H9 (cell line): Measurements from ENCODE around the gene SBNO1. TPM values are rescaled to one million over a fixed set of nuclear protein-coding genes. Genes with fewer than 3 reads are reported as not detected.
"Not testable (repeated sequence)": the region's sequence is repeated elsewhere in the genome, so short reads cannot be mapped to it uniquely, and the experiment has no call there.

Experiments
- DNase-seq: peaks from one replicate; pipeline ENCODE4 v3.0.0-alpha.2; 2017
- H2AFZ ChIP-seq: one replicate; pipeline ENCODE4 v1.6.1; 2013; ENCODE audit warnings: mild to moderate bottlenecking, low read length, control low read depth, moderate library complexity
- H2AK5ac ChIP-seq: 2 replicates; pipeline ENCODE4 v1.6.1; 2013; ENCODE audit warnings: low read length, control low read depth, mixed read lengths; ENCODE audit not compliant: insufficient read length
- H2BK120ac ChIP-seq: one replicate; pipeline ENCODE4 v1.6.1; 2013; ENCODE audit warnings: low read depth, mild to moderate bottlenecking, low read length, control low read depth, inconsistent platforms; ENCODE audit not compliant: poor library complexity, severe bottlenecking
- H2BK12ac ChIP-seq: 2 replicates; pipeline ENCODE4 v1.6.1; 2013; ENCODE audit warnings: low read length, control low read depth, mixed read lengths, low read depth; ENCODE audit not compliant: insufficient read length
- H2BK15ac ChIP-seq: 2 replicates; pipeline ENCODE4 v1.6.1; 2013; ENCODE audit warnings: low read depth, low read length, control low read depth
- H2BK20ac ChIP-seq: one replicate; pipeline ENCODE4 v1.6.1; 2013; ENCODE audit warnings: low read depth, mild to moderate bottlenecking, low read length, control low read depth, inconsistent platforms; ENCODE audit not compliant: poor library complexity, severe bottlenecking
- H2BK5ac ChIP-seq: 2 replicates; pipeline ENCODE4 v1.6.1; 2013; ENCODE audit warnings: low read length, control low read depth, mixed read lengths; ENCODE audit not compliant: insufficient read length
- H3K14ac ChIP-seq: 2 replicates; pipeline ENCODE4 v1.6.1; 2013; ENCODE audit warnings: low read length, control low read depth; ENCODE audit not compliant: insufficient read depth
- H3K18ac ChIP-seq: 2 replicates; pipeline ENCODE4 v1.6.1; 2013; ENCODE audit warnings: low read depth, mild to moderate bottlenecking, mixed read lengths, low read length, control low read depth; ENCODE audit not compliant: insufficient read length
- H3K23ac ChIP-seq: 2 replicates; pipeline ENCODE4 v1.6.1; 2013; ENCODE audit warnings: low read length, control low read depth, mixed read lengths, low read depth; ENCODE audit not compliant: insufficient read length
- H3K23me2 ChIP-seq: 2 replicates; pipeline ENCODE4 v1.6.1; 2013; ENCODE audit warnings: low read depth, mild to moderate bottlenecking, mixed read lengths, low read length, control low read depth; ENCODE audit not compliant: insufficient read length, poor library complexity, severe bottlenecking
- H3K27ac ChIP-seq: 2 replicates; pipeline ENCODE4 v1.5.1; 2013; ENCODE audit warnings: low read length, control low read depth, mixed read lengths, low read depth; ENCODE audit not compliant: insufficient read length
- H3K27me3 ChIP-seq: 2 replicates; pipeline ENCODE4 v1.6.1; 2013; ENCODE audit warnings: low read length, control low read depth, inconsistent platforms; ENCODE audit not compliant: insufficient read depth
- H3K4ac ChIP-seq: 2 replicates; pipeline ENCODE4 v1.6.1; 2013; ENCODE audit warnings: low read depth, mild to moderate bottlenecking, control low read depth, inconsistent platforms, low read length, moderate library complexity
- H3K4me1 ChIP-seq: 2 replicates; pipeline ENCODE4 v1.6.1; 2013; ENCODE audit warnings: low read length, control low read depth, inconsistent platforms; ENCODE audit not compliant: insufficient read depth
- H3K4me2 ChIP-seq: 2 replicates; pipeline ENCODE4 v1.6.1; 2013; ENCODE audit warnings: low read length, control low read depth, mixed read lengths; ENCODE audit not compliant: insufficient read length, insufficient read depth
- H3K56ac ChIP-seq: 2 replicates; pipeline ENCODE4 v1.6.1; 2013; ENCODE audit warnings: low read depth, mild to moderate bottlenecking, mixed read lengths, low read length, control low read depth; ENCODE audit not compliant: insufficient read length
- H3K79me1 ChIP-seq: 2 replicates; pipeline ENCODE4 v1.6.1; 2013; ENCODE audit warnings: low read depth, mild to moderate bottlenecking, moderate library complexity, low read length, control low read depth, inconsistent platforms; ENCODE audit not compliant: insufficient read depth, poor library complexity, severe bottlenecking
- H3K79me2 ChIP-seq: 2 replicates; pipeline ENCODE4 v1.6.1; 2013; ENCODE audit warnings: low read length, control low read depth, inconsistent platforms; ENCODE audit not compliant: insufficient read depth
- H3K9ac ChIP-seq: 2 replicates; pipeline ENCODE4 v1.6.1; 2013; ENCODE audit warnings: low read length, control low read depth, mixed read lengths; ENCODE audit not compliant: insufficient read length; ENCODE audit errors: extremely low read depth
- H3K9me3 ChIP-seq: one replicate; pipeline ENCODE4 v1.6.1; 2013; ENCODE audit warnings: low read depth, low read length, inconsistent platforms; ENCODE audit not compliant: control insufficient read depth
- H3T11ph ChIP-seq: one replicate; pipeline ENCODE4 v1.6.1; 2013; ENCODE audit warnings: mild to moderate bottlenecking, low read length, control low read depth, inconsistent platforms
- H4K20me1 ChIP-seq: one replicate; pipeline ENCODE4 v1.6.1; 2013; ENCODE audit not compliant: control insufficient read depth, insufficient read length, insufficient read depth
- H4K5ac ChIP-seq: 2 replicates; pipeline ENCODE4 v1.6.1; 2013; ENCODE audit warnings: low read depth, mild to moderate bottlenecking, mixed read lengths, low read length, control low read depth; ENCODE audit not compliant: insufficient read length
- H4K8ac ChIP-seq: replicated peaks from 2 replicates; pipeline ENCODE4 v1.6.1; 2013; ENCODE audit warnings: low read length, control low read depth, mixed read lengths, low read depth; ENCODE audit not compliant: insufficient read length
- H4K91ac ChIP-seq: 2 replicates; pipeline ENCODE4 v1.6.1; 2013; ENCODE audit warnings: low read depth, mild to moderate bottlenecking, moderate library complexity, mixed read lengths, low read length, control low read depth; ENCODE audit not compliant: insufficient read length
- H3K27ac Mint-ChIP-seq, 3 experiments: 2 replicates in 2 of 3; 3 replicates in 1 of 3; pipeline ENCODE4 v1.8.0; 2020 to 2021; ENCODE audit warnings: mixed read lengths in 3 of 3, mild to moderate bottlenecking in 1 of 3, moderate library complexity in 1 of 3
- H3K27me3 Mint-ChIP-seq: 2 replicates; pipeline ENCODE4 v1.8.0; 2021; ENCODE audit warnings: low read depth, mild to moderate bottlenecking, moderate library complexity, mixed read lengths
- H3K36me3 Mint-ChIP-seq, 3 experiments: 2 replicates in 2 of 3; 3 replicates in 1 of 3; pipeline ENCODE4 v1.8.0; 2020 to 2021; ENCODE audit warnings: low read depth in 3 of 3, mixed read lengths in 3 of 3; ENCODE audit not compliant: insufficient read depth in 1 of 3
- H3K4me1 Mint-ChIP-seq, 2 experiments: 2 replicates each; pipeline ENCODE4 v1.8.0; 2020; ENCODE audit warnings: mixed read lengths in 2 of 2
- H3K4me3 Mint-ChIP-seq, 2 experiments: 2 replicates in 1 of 2; 3 replicates in 1 of 2; pipeline ENCODE4 v1.8.0; 2020 to 2021; ENCODE audit warnings: mild to moderate bottlenecking in 2 of 2, mixed read lengths in 2 of 2, moderate library complexity in 1 of 2
- H3K9me3 Mint-ChIP-seq, 2 experiments: 2 replicates in 1 of 2; 3 replicates in 1 of 2; pipeline ENCODE4 v1.8.0; 2020; ENCODE audit warnings: mild to moderate bottlenecking in 2 of 2, mixed read lengths in 2 of 2, moderate library complexity in 1 of 2
- WGBS: extraction: QIAGEN DNeasy Blood & Tissue Kit; methylation state at CpG from one replicate; pipeline ENCODE4 v1.1.7; 2013; ENCODE audit warnings: missing lambda C conversion rate, low lambda C conversion rate, mixed read lengths; ENCODE audit not compliant: insufficient read length; ENCODE audit errors: extremely low coverage; 5-methylcytosine and 5-hydroxymethylcytosine counted together
- total RNA-seq: library from RNA; stranded (reverse); gene quantifications from 2 replicates; pipeline ENCODE4 v1.2.1, GENCODE V29; 2021
- TF ChIP-seq, protein P1 (sequence below): fragments of 200-600 bp; sonication (generic); conservative IDR thresholded peaks from 3 replicates; pipeline ENCODE4 v1.8.0; 2021; ENCODE audit warnings: antibody characterized with exemption, mild to moderate bottlenecking

Gene SBNO1
- total RNA-seq, 1 experiment from 2014 or later: 47.5 TPM

- H3T11ph ChIP-seq: no peak overlapping the region
- no peaks in the 10 kb centered on the region for H3K79me1 ChIP-seq
- H3K9me3 Mint-ChIP-seq: no peaks in the 10 kb centered on the region
- H4K91ac ChIP-seq: no peak overlapping the region
- H3K18ac ChIP-seq: no peak overlapping the region
- no peak overlapping the region for H3K23ac ChIP-seq
- no peak overlapping the region for H2BK15ac ChIP-seq
- H3K14ac ChIP-seq: no peak overlapping the region
- no CpG with 5 or more reads among the region's 3 CpGs for WGBS
- no peak overlapping the region for H3K4me2 ChIP-seq
- H3K4me1 Mint-ChIP-seq: no peaks in the 10 kb centered on the region
- H4K5ac ChIP-seq: no peak overlapping the region
- H2BK5ac ChIP-seq: no peak overlapping the region
- H3K27me3 Mint-ChIP-seq: no peaks in the 10 kb centered on the region
- H2BK120ac ChIP-seq: no peak overlapping the region
- no peak overlapping the region for H3K4me3 Mint-ChIP-seq
- H3K27ac ChIP-seq: no peak overlapping the region
- no peak overlapping the region for H4K8ac ChIP-seq
- H3K4me1 ChIP-seq: no peaks in the 10 kb centered on the region
- no peak overlapping the region for H2BK20ac ChIP-seq
- H3K36me3 Mint-ChIP-seq: peaks cover 40 to 95% (median 85%) of the 10 kb centered on the region in 3 experiments; a peak in 6 of 7 replicates
- no peaks in the 10 kb centered on the region for H3K23me2 ChIP-seq
- DNase-seq: no peak
- no peak overlapping the region for H2AFZ ChIP-seq
- no peak overlapping the region for H3K27ac Mint-ChIP-seq
- H2BK12ac ChIP-seq: no peak overlapping the region
- H3K56ac ChIP-seq: no peak overlapping the region
- H3K27me3 ChIP-seq: no peaks in the 10 kb centered on the region
- H4K20me1 ChIP-seq: no peaks in the 10 kb centered on the region
- H3K9me3 ChIP-seq: no peaks in the 10 kb centered on the region
- no peak overlapping the region for H2AK5ac ChIP-seq
- H3K9ac ChIP-seq: no peak overlapping the region
- H3K4ac ChIP-seq: no peak overlapping the region
- no peaks in the 10 kb centered on the region for H3K79me2 ChIP-seq
- TF ChIP-seq, protein P1, sequence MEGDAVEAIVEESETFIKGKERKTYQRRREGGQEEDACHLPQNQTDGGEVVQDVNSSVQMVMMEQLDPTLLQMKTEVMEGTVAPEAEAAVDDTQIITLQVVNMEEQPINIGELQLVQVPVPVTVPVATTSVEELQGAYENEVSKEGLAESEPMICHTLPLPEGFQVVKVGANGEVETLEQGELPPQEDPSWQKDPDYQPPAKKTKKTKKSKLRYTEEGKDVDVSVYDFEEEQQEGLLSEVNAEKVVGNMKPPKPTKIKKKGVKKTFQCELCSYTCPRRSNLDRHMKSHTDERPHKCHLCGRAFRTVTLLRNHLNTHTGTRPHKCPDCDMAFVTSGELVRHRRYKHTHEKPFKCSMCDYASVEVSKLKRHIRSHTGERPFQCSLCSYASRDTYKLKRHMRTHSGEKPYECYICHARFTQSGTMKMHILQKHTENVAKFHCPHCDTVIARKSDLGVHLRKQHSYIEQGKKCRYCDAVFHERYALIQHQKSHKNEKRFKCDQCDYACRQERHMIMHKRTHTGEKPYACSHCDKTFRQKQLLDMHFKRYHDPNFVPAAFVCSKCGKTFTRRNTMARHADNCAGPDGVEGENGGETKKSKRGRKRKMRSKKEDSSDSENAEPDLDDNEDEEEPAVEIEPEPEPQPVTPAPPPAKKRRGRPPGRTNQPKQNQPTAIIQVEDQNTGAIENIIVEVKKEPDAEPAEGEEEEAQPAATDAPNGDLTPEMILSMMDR: no peak
These were observed 45.4 kb downstream of the SBNO1 start for GRCh38 chr12:123319273-123319672.

DNA sequence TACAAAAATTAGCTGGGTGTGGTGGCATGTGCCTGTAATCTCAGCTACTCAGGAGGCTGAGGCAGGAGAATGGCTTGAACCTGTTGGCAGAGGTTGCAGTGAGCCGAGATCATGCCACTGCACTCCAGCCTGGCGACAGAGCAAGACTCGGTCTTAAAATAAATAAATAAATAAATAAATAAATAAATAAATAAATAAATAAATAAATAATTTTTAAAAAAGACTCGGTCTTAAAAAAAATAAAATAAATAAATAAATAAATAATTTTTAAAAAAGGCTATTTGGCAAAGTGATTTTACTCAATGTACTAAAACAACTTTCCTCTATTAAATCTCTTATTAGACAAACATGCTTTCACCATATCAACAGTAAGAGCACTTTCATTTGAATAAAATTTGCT is 51.6 kb downstream of the SBNO1 start:
- not testable (repeated sequence) for H3K18ac ChIP-seq, H4K5ac ChIP-seq, H3K4me1 ChIP-seq, H3K9me3 Mint-ChIP-seq, H3K27ac ChIP-seq, H4K8ac ChIP-seq, H2BK12ac ChIP-seq, H2AK5ac ChIP-seq, H3K9ac ChIP-seq, H2BK20ac ChIP-seq, H3K4me1 Mint-ChIP-seq, DNase-seq, H3K4me3 Mint-ChIP-seq, H3K4ac ChIP-seq, H3K79me1 ChIP-seq, H3T11ph ChIP-seq, H2BK120ac ChIP-seq, H3K9me3 ChIP-seq, H3K79me2 ChIP-seq, H3K27ac Mint-ChIP-seq, H2BK5ac ChIP-seq, H3K23me2 ChIP-seq, H3K27me3 ChIP-seq, H3K56ac ChIP-seq, H3K4me2 ChIP-seq, H2BK15ac ChIP-seq, H2AFZ ChIP-seq, H3K23ac ChIP-seq, H3K14ac ChIP-seq, H3K27me3 Mint-ChIP-seq, H4K20me1 ChIP-seq, H4K91ac ChIP-seq
- H3K36me3 Mint-ChIP-seq: peaks cover 44 to 95% (median 74%) of the 10 kb centered on the region in 3 experiments; a peak in 6 of 7 replicates
- WGBS: no CpG with 5 or more reads among the region's 4 CpGs
